A204.1 (cell line): ENCODE measurements around the gene GLYATL2.

Experiments used
- FAIRE-seq: peaks from 2 replicates; lab custom pipeline; 2012; peaks lifted over from hg19 to GRCh38; lab: Jason Lieb, UNC

The GLYATL2 gene

GRCh38 chr11:58844361-58845005 is at the start of gene GLYATL2:
GLYATL2 (minus strand) TSS chr11:58844704; CDS start chr11:58839612, 5,092 bp downstream.
- FAIRE-seq, result no peak

GRCh38 chr11:58893899-58894298 is 49.4 kb upstream of the GLYATL2 start:
- FAIRE-seq, result no peak

GRCh38 chr11:58888579-58888978 is 44.1 kb upstream of the GLYATL2 start:
- FAIRE-seq, result no peak

GRCh38 chr11:58887452-58887851 is 42.9 kb upstream of the GLYATL2 start:
- no peak for FAIRE-seq

- FAIRE-seq, result no peak
These were observed 36.1 kb upstream of the GLYATL2 start for GRCh38 chr11:58880625-58881024.

- FAIRE-seq, result no peak
These were observed 35.7 kb upstream of the GLYATL2 start for GRCh38 chr11:58880166-58880565.

GRCh38 chr11:58867556-58867955 is 23.1 kb upstream of the GLYATL2 start:
- no peak for FAIRE-seq

GRCh38 chr11:58866788-58867187 is 22.3 kb upstream of the GLYATL2 start:
- no peak for FAIRE-seq

GRCh38 chr11:58864335-58864734 is 19.8 kb upstream of the GLYATL2 start:
- no peak for FAIRE-seq

- no peak for FAIRE-seq
These were observed 19.2 kb upstream of the GLYATL2 start for GRCh38 chr11:58863697-58864096.

GRCh38 chr11:58861533-58861932 is 17.0 kb upstream of the GLYATL2 start:
- no peak for FAIRE-seq

GRCh38 chr11:58856806-58857205 is 12.3 kb upstream of the GLYATL2 start:
- FAIRE-seq, result no peak

GRCh38 chr11:58845386-58845785 is 882 bp upstream of the GLYATL2 start:
- FAIRE-seq, result no peak

- FAIRE-seq, result no peak
These were observed 6.7 kb downstream of the GLYATL2 start for GRCh38 chr11:58837707-58838388.

- FAIRE-seq, result no peak
These were observed 12.4 kb downstream of the GLYATL2 start for GRCh38 chr11:58832056-58832645.

- no peak for FAIRE-seq
These were observed 13.7 kb downstream of the GLYATL2 start for GRCh38 chr11:58830673-58831301.

GRCh38 chr11:58829786-58830185 is 14.7 kb downstream of the GLYATL2 start:
- FAIRE-seq, result no peak

GRCh38 chr11:58813693-58814092 is 30.8 kb downstream of the GLYATL2 start:
- no peak for FAIRE-seq

- no peak for FAIRE-seq
These were observed 33.0 kb downstream of the GLYATL2 start for GRCh38 chr11:58811499-58811898.

GRCh38 chr11:58807343-58807742 is 37.2 kb downstream of the GLYATL2 start:
- no peak for FAIRE-seq

- FAIRE-seq, result no peak
These were observed 39.4 kb downstream of the GLYATL2 start for GRCh38 chr11:58805065-58805464.

- FAIRE-seq, result no peak
These were observed 42.4 kb downstream of the GLYATL2 start for GRCh38 chr11:58801974-58802545.

GRCh38 chr11:58801302-58801701 is 43.2 kb downstream of the GLYATL2 start:
- FAIRE-seq, result no peak
